Suppressor macrophage treated with lipopolysaccharide for 4 hours (primary cell): Measurements from ENCODE around the gene CEP78.

Experiments used
- DNase-seq: peaks from one replicate; pipeline ENCODE4 v3.0.0-alpha.2; 2020

The CEP78 gene

GRCh38 chr9:78291240-78291925, 55.5 kb downstream of the CEP78 start:
- DNase-seq = no peak

GRCh38 chr9:78292026-78292425, 56.2 kb downstream of the CEP78 start:
- no peak for DNase-seq

GRCh38 chr9:78292716-78293497, 57.0 kb downstream of the CEP78 start:
- no peak for DNase-seq

- peak; percentile 23 for DNase-seq
Observed at GRCh38 chr9:78294290-78295176, 58.7 kb downstream of the CEP78 start.

GRCh38 chr9:78295177-78295575, 59.3 kb downstream of the CEP78 start:
- DNase-seq = no peak

- DNase-seq = no peak
Observed at GRCh38 chr9:78295731-78296130, 59.9 kb downstream of the CEP78 start.

- DNase-seq = no peak
Observed at GRCh38 chr9:78296201-78296892, 60.5 kb downstream of the CEP78 start.

- peak; percentile 86 for DNase-seq
Observed at GRCh38 chr9:78296893-78297671, 61.2 kb downstream of the CEP78 start, which contains the start of gene PSAT1. Gene PSAT1, plus strand, starts transcription at chr9:78297125. Its CDS starts 86 bp downstream, at chr9:78297211.

GRCh38 chr9:78297672-78297961, 61.7 kb downstream of the CEP78 start:
- DNase-seq = peak; percentile 33

- no peak for DNase-seq
Observed at GRCh38 chr9:78298046-78298765, 62.3 kb downstream of the CEP78 start.

GRCh38 chr9:78300209-78300608, 64.3 kb downstream of the CEP78 start:
- DNase-seq = no peak

GRCh38 chr9:78301466-78301865, 65.6 kb downstream of the CEP78 start:
- DNase-seq = no peak

- DNase-seq = no peak
Observed at GRCh38 chr9:78303377-78304062, 67.6 kb downstream of the CEP78 start.

GRCh38 chr9:78304357-78304756, 68.5 kb downstream of the CEP78 start:
- no peak for DNase-seq

- DNase-seq = no peak
Observed at GRCh38 chr9:78306222-78307076, 70.6 kb downstream of the CEP78 start.

- no peak for DNase-seq
Observed at GRCh38 chr9:78307360-78307759, 71.5 kb downstream of the CEP78 start.

- no peak for DNase-seq
Observed at GRCh38 chr9:78309066-78309465, 73.2 kb downstream of the CEP78 start.

- no peak for DNase-seq
Observed at GRCh38 chr9:78311075-78311474, 75.2 kb downstream of the CEP78 start.

- DNase-seq = no peak
Observed at GRCh38 chr9:78311886-78312524, 76.1 kb downstream of the CEP78 start.
